K562 (cell line): Measurements from ENCODE around the gene ZNF335. TPM values are rescaled to one million over a fixed set of nuclear protein-coding genes. Genes with fewer than 3 reads are reported as not detected.

Source experiments
- DEAF1 ChIP-seq: fragments of 450-650 bp; formaldehyde crosslinking; IDR thresholded peaks from 2 replicates; pipeline ENCODE4 v1.4.0; 2020; ENCODE audit warnings: mild to moderate bottlenecking, moderate library complexity
- HMG20B ChIP-seq: fragments of 250-450 bp; sonication (Bioruptor Pico); IDR thresholded peaks from 2 replicates; pipeline ENCODE4 v1.5.0; 2021; ENCODE audit warnings: mild to moderate bottlenecking
- IFI16 ChIP-seq: fragments of 250-450 bp; sonication (Bioruptor Pico); IDR thresholded peaks from 2 replicates; pipeline ENCODE4 v2.1.2; 2022; ENCODE audit warnings: mild to moderate bottlenecking, inconsistent platforms
- IRF2 ChIP-seq: sonication (generic); formaldehyde crosslinking; IDR thresholded peaks from 2 replicates; pipeline ENCODE4 v1.8.1; 2022; ENCODE audit warnings: mild to moderate bottlenecking, missing genetic modification reagents
- NCOA4 ChIP-seq: fragments of 450-650 bp; IDR thresholded peaks from 2 replicates; pipeline ENCODE4 v1.6.1; 2018; ENCODE audit warnings: mild to moderate bottlenecking; ENCODE audit not compliant: partially characterized antibody
- PRDM10 ChIP-seq: fragments of 450-650 bp; IDR thresholded peaks from 2 replicates; pipeline ENCODE4 v1.6.1; 2018; ENCODE audit not compliant: partially characterized antibody
- RBM14 ChIP-seq: fragments of 200-400 bp; formaldehyde crosslinking; IDR thresholded peaks from 2 replicates; pipeline ENCODE4 v1.6.1; 2018; ENCODE audit warnings: low read depth, mild to moderate bottlenecking, low read length, moderate library complexity, borderline replicate concordance; ENCODE audit not compliant: insufficient read depth
- SPI1 ChIP-seq: IDR thresholded peaks from 2 replicates; pipeline ENCODE4 v1.6.1; 2011; ENCODE audit warnings: low read depth, low read length, control low read depth, borderline replicate concordance
- XRCC4 ChIP-seq: IDR thresholded peaks from one replicate; pipeline ENCODE4 v1.6.1; 2011; ENCODE audit not compliant: insufficient read depth, insufficient read length; ENCODE audit errors: extremely low read depth
- ZBTB11 ChIP-seq, 3 experiments: fragments of 200-800 bp in 1 of 3; fragments of 250-450 bp in 1 of 3; fragments of 450-650 bp in 1 of 3; sonication (Bioruptor Pico) in 1 of 3; sonication (Bioruptor generic) in 1 of 3; formaldehyde crosslinking in 1 of 3; IDR thresholded peaks; 2 replicates each; pipeline versions ENCODE4 v1.6.1 to v1.8.0; 2016 to 2022; ENCODE audit warnings: mild to moderate bottlenecking in 2 of 3, missing genetic modification characterization in 2 of 3, missing compliant biosample characterization in 1 of 3, moderate library complexity in 1 of 3
- ZMIZ1 ChIP-seq, 2 experiments: fragments of 150-350 bp in 1 of 2; IDR thresholded peaks; 2 replicates each; pipeline ENCODE4 v1.6.1; 2012 to 2016; ENCODE audit warnings: low read depth in 2 of 2, low read length in 2 of 2, mild to moderate bottlenecking in 1 of 2, moderate library complexity in 1 of 2
- ZNF143 ChIP-seq: sonication (generic); formaldehyde crosslinking; IDR thresholded peaks from 2 replicates; pipeline ENCODE4 v1.9.0; 2022; ENCODE audit warnings: mild to moderate bottlenecking, missing genetic modification reagents
- ZNF146 ChIP-seq: IDR thresholded peaks from one replicate; pipeline ENCODE4 v1.6.1; 2018; ENCODE audit warnings: missing compliant biosample characterization; ENCODE audit not compliant: unreplicated experiment
- ZNF785 ChIP-seq: fragments of 250-450 bp; sonication (Bioruptor Pico); IDR thresholded peaks from 2 replicates; pipeline ENCODE4 v1.4.0; 2020; ENCODE audit warnings: mild to moderate bottlenecking
- polyA plus RNA-seq, 8 experiments: library from polyadenylated mRNA; depleted of rRNA in 4 of 8; stranded (reverse) in 5 of 8; unstranded in 3 of 8; fragments of >200 nt; fragmentation: Nextera tagmentation in 2 of 8; fragmentation: Illumina TruSeq in 1 of 8; extraction: Ambion mirVana in 2 of 8; extraction: Trizol in 1 of 8; gene quantifications; 2 replicates each; pipeline versions ENCODE4 v1.2.1 to v1.2.3, GENCODE V29; 2011 to 2014; ENCODE audit warnings: inconsistent platforms in 1 of 8, missing spikeins in 1 of 8
- total RNA-seq, 7 experiments: library from RNA; depleted of rRNA in 6 of 7; stranded (reverse); fragments of >200 nt in 6 of 7; fragmentation: Illumina TruSeq in 2 of 7; extraction: Trizol in 2 of 7; gene quantifications; 2 replicates each; pipeline versions ENCODE4 v1.2.1 to v1.2.3, GENCODE V29; 2011 to 2021; ENCODE audit warnings: low replicate concordance in 1 of 7

The ZNF335 gene
- total and polyA plus RNA-seq, 9 of the 15 experiments (the other 6 are each of a cell fraction or from before 2014, with no cell fraction given): 0.39 to 16.0 (median 7.6) TPM

GRCh38 chr20:45972500-45973183 lies 639 bp upstream of the ZNF335 start (continued):
- TF ChIP-seq ZMIZ1 (IDR thresholded peaks at IDR 0.05; ENCODE audit: low read depth in 2 of 2, low read length in 2 of 2) (no peak), XRCC4 (no peak), ZBTB11 (CRISPR knock-in tag; IDR thresholded peaks at IDR 0.05) (no peak), IRF2 (CRISPR knock-in tag) (no peak), ZNF785 (no peak), PRDM10 (no peak), HMG20B (CRISPR knock-in tag) (no peak), DEAF1 (CRISPR knock-in tag) (no peak), RBM14 (no peak), SPI1 (no peak), ZNF143 (no peak), IFI16 (no peak), NCOA4 (no peak), ZNF146 (CRISPR knock-in tag) (no peak)
